GM10266 (cell line): ENCODE results near the gene TRPC4.

ENCODE experiments used
- DNase-seq: peaks from one replicate; pipeline ENCODE4 v3.0.0; 2012; ENCODE audit errors: extremely low spot score
- CTCF ChIP-seq: IDR thresholded peaks from 2 replicates; pipeline ENCODE4 v1.5.1; 2012; ENCODE audit warnings: mild to moderate bottlenecking, low read depth; ENCODE audit not compliant: control insufficient read depth, insufficient read depth; ENCODE audit errors: missing control alignments

The TRPC4 gene

GRCh38 chr13:37791699-37792098, 77.9 kb downstream of the TRPC4 start:
- TF ChIP-seq CTCF, result no peak
- no peak for DNase-seq

- DNase-seq, result no peak
These were observed 81.2 kb downstream of the TRPC4 start for GRCh38 chr13:37788346-37788745.

GRCh38 chr13:37777676-37778075, 91.9 kb downstream of the TRPC4 start:
- TF ChIP-seq CTCF, result no peak
- no peak for DNase-seq

More at GRCh38 chr13:37788346-37788745, 81.2 kb downstream of the TRPC4 start:
- TF ChIP-seq CTCF, result no peak

- no peak for DNase-seq
- no peak for TF ChIP-seq CTCF
These were observed 93.7 kb downstream of the TRPC4 start for GRCh38 chr13:37775871-37776270.

GRCh38 chr13:37772644-37773043, 96.9 kb downstream of the TRPC4 start:
- DNase-seq, result no peak
- TF ChIP-seq CTCF, result no peak

- no peak for DNase-seq
- TF ChIP-seq CTCF, result no peak
These were observed 100.0 kb downstream of the TRPC4 start for GRCh38 chr13:37769545-37769944.

- no peak for DNase-seq
- no peak for TF ChIP-seq CTCF
These were observed 100.5 kb downstream of the TRPC4 start for GRCh38 chr13:37769078-37769477.
